HCT116 (cell line): Measurements from ENCODE around the gene OASL.

Source experiments
- EZH2 ChIP-seq: fragments of 200-600 bp; sonication (generic); IDR thresholded peaks from 2 replicates; pipeline ENCODE4 v1.6.1; 2017; ENCODE audit warnings: antibody characterized with exemption, mixed run types
- REST ChIP-seq: IDR thresholded peaks from 2 replicates; pipeline ENCODE4 v1.6.1; 2012; ENCODE audit warnings: low read depth

- TF ChIP-seq EZH2, result no peak
- TF ChIP-seq REST, result no peak
These were observed 5.3 kb downstream of the OASL start for GRCh38 chr12:121033625-121034349.
